Measurements from ENCODE around the gene DHCR7.

DNA sequence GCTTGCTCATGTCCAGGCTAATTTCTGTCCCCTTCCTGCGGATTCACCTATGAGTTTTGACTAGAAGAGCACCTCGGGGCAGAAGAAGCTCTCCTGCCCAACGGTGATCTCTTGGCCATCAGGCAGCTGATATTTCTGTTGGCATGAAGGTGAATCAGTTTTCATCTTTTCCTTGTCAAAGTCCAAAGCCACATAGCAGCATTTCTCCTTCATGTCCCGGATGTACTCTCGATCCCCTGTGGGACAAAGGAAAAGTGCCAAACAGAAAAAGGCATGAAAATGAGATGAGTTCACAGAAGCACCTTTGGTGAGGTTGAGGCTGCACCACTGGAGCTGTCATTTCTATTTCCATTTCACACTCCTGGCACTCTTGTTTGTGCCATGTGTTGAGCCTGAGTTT, 56.8 kb downstream of the DHCR7 start:
- no peak for TF ChIP-seq HDAC2 (IDR thresholded peaks at IDR 0.05)
- TF ChIP-seq, protein P1, sequence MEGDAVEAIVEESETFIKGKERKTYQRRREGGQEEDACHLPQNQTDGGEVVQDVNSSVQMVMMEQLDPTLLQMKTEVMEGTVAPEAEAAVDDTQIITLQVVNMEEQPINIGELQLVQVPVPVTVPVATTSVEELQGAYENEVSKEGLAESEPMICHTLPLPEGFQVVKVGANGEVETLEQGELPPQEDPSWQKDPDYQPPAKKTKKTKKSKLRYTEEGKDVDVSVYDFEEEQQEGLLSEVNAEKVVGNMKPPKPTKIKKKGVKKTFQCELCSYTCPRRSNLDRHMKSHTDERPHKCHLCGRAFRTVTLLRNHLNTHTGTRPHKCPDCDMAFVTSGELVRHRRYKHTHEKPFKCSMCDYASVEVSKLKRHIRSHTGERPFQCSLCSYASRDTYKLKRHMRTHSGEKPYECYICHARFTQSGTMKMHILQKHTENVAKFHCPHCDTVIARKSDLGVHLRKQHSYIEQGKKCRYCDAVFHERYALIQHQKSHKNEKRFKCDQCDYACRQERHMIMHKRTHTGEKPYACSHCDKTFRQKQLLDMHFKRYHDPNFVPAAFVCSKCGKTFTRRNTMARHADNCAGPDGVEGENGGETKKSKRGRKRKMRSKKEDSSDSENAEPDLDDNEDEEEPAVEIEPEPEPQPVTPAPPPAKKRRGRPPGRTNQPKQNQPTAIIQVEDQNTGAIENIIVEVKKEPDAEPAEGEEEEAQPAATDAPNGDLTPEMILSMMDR (IDR thresholded peaks at IDR 0.05) = no peak
- TF ChIP-seq FOSL2 (IDR thresholded peaks at IDR 0.05) = no peak
- no peak for TF ChIP-seq FOSL2 (CRISPR knock-in tag; IDR thresholded peaks at IDR 0.05)
- no peak for TF ChIP-seq POLR2A (IDR thresholded peaks at IDR 0.05; ENCODE audit: low read length)
- no peak for TF ChIP-seq MAFK (IDR thresholded peaks at IDR 0.05; ENCODE audit: partially characterized antibody)
- no peak for TF ChIP-seq PHF8 (IDR thresholded peaks at IDR 0.05; ENCODE audit: borderline replicate concordance, low read depth)
- TF ChIP-seq, protein P2, sequence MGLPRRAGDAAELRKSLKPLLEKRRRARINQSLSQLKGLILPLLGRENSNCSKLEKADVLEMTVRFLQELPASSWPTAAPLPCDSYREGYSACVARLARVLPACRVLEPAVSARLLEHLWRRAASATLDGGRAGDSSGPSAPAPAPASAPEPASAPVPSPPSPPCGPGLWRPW (IDR thresholded peaks at IDR 0.05) = no peak
